Trophoblast cell (in vitro differentiated cells and primary cell): ENCODE data around the gene IREB2.

ENCODE experiments used
- DNase-seq, 2 donors: peaks; one replicate each; pipeline ENCODE4 v3.0.0-alpha.2; 2016
- H2AFZ ChIP-seq: 2 replicates; pipeline ENCODE4 v1.6.1; 2013; ENCODE audit warnings: low read length, moderate library complexity, mild to moderate bottlenecking; ENCODE audit not compliant: insufficient read depth, poor library complexity
- H2AK5ac ChIP-seq: 2 replicates; pipeline ENCODE4 v1.6.1; 2013; ENCODE audit warnings: mild to moderate bottlenecking, low read length
- H2BK120ac ChIP-seq: 2 replicates; pipeline ENCODE4 v1.6.1; 2013; ENCODE audit warnings: low read length, mild to moderate bottlenecking, moderate library complexity; ENCODE audit not compliant: insufficient read depth, poor library complexity
- H2BK12ac ChIP-seq: 2 replicates; pipeline ENCODE4 v1.6.1; 2013; ENCODE audit warnings: mild to moderate bottlenecking, low read length, moderate library complexity
- H2BK5ac ChIP-seq: 2 replicates; pipeline ENCODE4 v1.6.1; 2013; ENCODE audit warnings: low read length, low read depth, moderate library complexity, mild to moderate bottlenecking; ENCODE audit not compliant: poor library complexity
- H3K14ac ChIP-seq: 2 replicates; pipeline ENCODE4 v1.6.1; 2013; ENCODE audit warnings: mild to moderate bottlenecking, low read length
- H3K18ac ChIP-seq: 2 replicates; pipeline ENCODE4 v1.6.1; 2013; ENCODE audit warnings: mild to moderate bottlenecking, low read length
- H3K23ac ChIP-seq: 2 replicates; pipeline ENCODE4 v1.6.1; 2013; ENCODE audit warnings: low read length
- H3K27ac ChIP-seq: 2 replicates; pipeline ENCODE4 v1.5.1; 2013; ENCODE audit warnings: low read depth, mild to moderate bottlenecking, inconsistent platforms, low read length, moderate library complexity
- H3K27me3 ChIP-seq: 2 replicates; pipeline ENCODE4 v1.6.1; 2013; ENCODE audit warnings: inconsistent platforms, mild to moderate bottlenecking, low read length, moderate library complexity; ENCODE audit not compliant: insufficient read depth
- H3K36me3 ChIP-seq, 2 experiments: 1 replicate in 1 of 2; 2 replicates in 1 of 2; pipeline ENCODE4 v1.6.1; 2013; ENCODE audit warnings: low read length in 2 of 2, mild to moderate bottlenecking in 2 of 2, moderate library complexity in 1 of 2; ENCODE audit not compliant: insufficient read depth in 2 of 2, control insufficient read depth in 1 of 2
- H3K4ac ChIP-seq: 2 replicates; pipeline ENCODE4 v1.6.1; 2013; ENCODE audit warnings: low read depth, mild to moderate bottlenecking, low read length, moderate library complexity
- H3K4me1 ChIP-seq, 2 experiments: 1 replicate in 1 of 2; 2 replicates in 1 of 2; pipeline ENCODE4 v1.6.1; 2013; ENCODE audit warnings: low read length in 2 of 2, mild to moderate bottlenecking in 2 of 2, moderate library complexity in 1 of 2; ENCODE audit not compliant: insufficient read depth in 2 of 2, control insufficient read depth in 1 of 2
- H3K4me2 ChIP-seq: 2 replicates; pipeline ENCODE4 v1.6.1; 2013; ENCODE audit warnings: inconsistent platforms, mild to moderate bottlenecking, low read length, moderate library complexity
- H3K4me3 ChIP-seq: 2 replicates; pipeline ENCODE4 v1.5.1; 2013; ENCODE audit warnings: mild to moderate bottlenecking, low read depth, low read length, inconsistent platforms
- H3K79me1 ChIP-seq: one replicate; pipeline ENCODE4 v1.6.1; 2013; ENCODE audit warnings: low read length
- H3K79me2 ChIP-seq: 2 replicates; pipeline ENCODE4 v1.6.1; 2013; ENCODE audit warnings: low read length, mild to moderate bottlenecking; ENCODE audit not compliant: control insufficient read depth, insufficient read depth, poor library complexity
- H3K9ac ChIP-seq: 2 replicates; pipeline ENCODE4 v1.6.1; 2013; ENCODE audit warnings: mild to moderate bottlenecking, low read length
- H3K9me3 ChIP-seq: 2 replicates; pipeline ENCODE4 v1.6.1; 2013; ENCODE audit warnings: low read depth, mild to moderate bottlenecking, control low read depth, inconsistent platforms, low read length; ENCODE audit not compliant: insufficient read depth
- H4K12ac ChIP-seq: 2 replicates; pipeline ENCODE4 v1.6.1; 2013; ENCODE audit warnings: low read depth, mild to moderate bottlenecking, low read length, moderate library complexity
- H4K8ac ChIP-seq: 2 replicates; pipeline ENCODE4 v1.6.1; 2013; ENCODE audit warnings: low read depth, mild to moderate bottlenecking, low read length, moderate library complexity
- H4K91ac ChIP-seq: one replicate; pipeline ENCODE4 v1.6.1; 2013; ENCODE audit warnings: low read depth, mild to moderate bottlenecking, low read length, moderate library complexity
- WGBS: extraction: QIAGEN DNeasy Blood & Tissue Kit; methylation state at CpG from one replicate; pipeline ENCODE4 v1.1.7; 2013; ENCODE audit warnings: missing lambda C conversion rate; ENCODE audit not compliant: insufficient read length, insufficient coverage; ENCODE audit errors: extremely low coverage; 5-methylcytosine and 5-hydroxymethylcytosine counted together

The IREB2 gene

GRCh38 chr15:78527325-78527724 lies 89.3 kb downstream of the IREB2 start:
- H3K27me3 ChIP-seq: no peaks in the 10 kb centered on the region
- no peak overlapping the region for H4K8ac ChIP-seq
- H2AK5ac ChIP-seq: no peak overlapping the region
- no peak overlapping the region for H3K18ac ChIP-seq
- H3K79me1 ChIP-seq: no peaks in the 10 kb centered on the region
- H3K14ac ChIP-seq: no peak overlapping the region
- no peak overlapping the region for H3K23ac ChIP-seq
- H4K91ac ChIP-seq: no peak overlapping the region
- H3K4me3 ChIP-seq: no peak overlapping the region
- H2AFZ ChIP-seq: no peak overlapping the region
- H3K79me2 ChIP-seq: no peaks in the 10 kb centered on the region
- H3K4me2 ChIP-seq: no peak overlapping the region
- no peaks in the 10 kb centered on the region for H3K4me1 ChIP-seq
- no peak overlapping the region for H3K4ac ChIP-seq
- no peak overlapping the region for H2BK12ac ChIP-seq
- H2BK5ac ChIP-seq: no peak overlapping the region
- H3K27ac ChIP-seq: no peak overlapping the region
- no CpG with 5 or more reads among the region's 5 CpGs for WGBS
- DNase-seq: peak in 1 of 2 donors; percentile 31
- no peak overlapping the region for H4K12ac ChIP-seq
- H2BK120ac ChIP-seq: no peak overlapping the region
- H3K36me3 ChIP-seq: no peaks in the 10 kb centered on the region
- H3K9ac ChIP-seq: no peak overlapping the region
- peaks cover 5% of the 10 kb centered on the region for H3K9me3 ChIP-seq

- Histone ChIP-seq H3K9me3 (no peaks in the 10 kb centered on the region), H2BK12ac (no peak overlapping the region), H3K4me2 (no peak overlapping the region), H4K91ac (no peak overlapping the region), H3K4me3 (no peak overlapping the region), H3K14ac (no peak overlapping the region), H2BK120ac (no peak overlapping the region), H2BK5ac (no peak overlapping the region), H3K79me1 (no peaks in the 10 kb centered on the region), H3K4me1 (no peaks in the 10 kb centered on the region), H3K27me3 (no peaks in the 10 kb centered on the region), H2AFZ (no peak overlapping the region), H4K12ac (no peak overlapping the region), H3K27ac (no peak overlapping the region), H3K36me3 (no peaks in the 10 kb centered on the region), H4K8ac (no peak overlapping the region), H3K4ac (no peak overlapping the region), H3K9ac (no peak overlapping the region), H3K18ac (no peak overlapping the region), H3K23ac (peak overlapping the region; percentile 80), H2AK5ac (no peak overlapping the region), H3K79me2 (no peaks in the 10 kb centered on the region)
- WGBS: no CpG with 5 or more reads among the region's 2 CpGs
- DNase-seq: no peak
Measured at GRCh38 chr15:78533331-78533730, 95.3 kb downstream of the IREB2 start.

GRCh38 chr15:78536134-78536533 lies 98.1 kb downstream of the IREB2 start:
- Histone ChIP-seq H3K27ac (no peak overlapping the region), H3K23ac (no peak overlapping the region), H2AFZ (no peak overlapping the region), H3K79me2 (peaks cover 4% of the 10 kb centered on the region), H3K14ac (no peak overlapping the region), H3K9ac (no peak overlapping the region), H2AK5ac (no peak overlapping the region), H3K27me3 (no peaks in the 10 kb centered on the region), H3K4ac (no peak overlapping the region), H2BK120ac (no peak overlapping the region), H4K12ac (no peak overlapping the region), H2BK12ac (no peak overlapping the region), H3K79me1 (peaks cover 5% of the 10 kb centered on the region), H3K36me3 (no peaks in the 10 kb centered on the region), H4K91ac (no peak overlapping the region), H3K4me1 (no peaks in the 10 kb centered on the region), H3K4me2 (no peak overlapping the region), H3K18ac (no peak overlapping the region), H3K9me3 (no peaks in the 10 kb centered on the region), H3K4me3 (no peak overlapping the region), H4K8ac (no peak overlapping the region), H2BK5ac (no peak overlapping the region)
- no CpG with 5 or more reads among the region's 1 CpG for whole genome bisulfite sequencing
- DNase-seq: no peak

GRCh38 chr15:78537266-78537905 lies 99.4 kb downstream of the IREB2 start:
- DNase-seq: no peak
- H3K23ac ChIP-seq: no peak overlapping the region
- H4K91ac ChIP-seq: no peak overlapping the region
- H3K4me3 ChIP-seq: no peak overlapping the region
- H2AK5ac ChIP-seq: no peak overlapping the region
- H3K79me1 ChIP-seq: peaks cover 5% of the 10 kb centered on the region
- no peaks in the 10 kb centered on the region for H3K9me3 ChIP-seq
- no peak overlapping the region for H3K4ac ChIP-seq
- no peak overlapping the region for H2BK12ac ChIP-seq
- H3K14ac ChIP-seq: no peak overlapping the region
- no peak overlapping the region for H3K18ac ChIP-seq
- no peak overlapping the region for H3K27ac ChIP-seq
- no peaks in the 10 kb centered on the region for H3K27me3 ChIP-seq
- H3K4me1 ChIP-seq: no peaks in the 10 kb centered on the region
- no peak overlapping the region for H4K12ac ChIP-seq
- no peak overlapping the region for H3K4me2 ChIP-seq
- peaks cover 5% of the 10 kb centered on the region for H3K79me2 ChIP-seq
- no CpG with 5 or more reads among the region's 5 CpGs for WGBS
- no peaks in the 10 kb centered on the region for H3K36me3 ChIP-seq
- no peak overlapping the region for H4K8ac ChIP-seq
- H2BK120ac ChIP-seq: no peak overlapping the region
- H2AFZ ChIP-seq: no peak overlapping the region
- H3K9ac ChIP-seq: no peak overlapping the region
- no peak overlapping the region for H2BK5ac ChIP-seq
